K562 (cell line): ENCODE results near the gene ATXN2L. TPM values are rescaled to one million over a fixed set of nuclear protein-coding genes. Genes with fewer than 3 reads are reported as not detected.

Experiments used
- BRD4 ChIP-seq: fragments of 200-600 bp; sonication (generic); IDR thresholded peaks from 2 replicates; pipeline ENCODE4 v1.6.1; 2017; ENCODE audit warnings: inconsistent platforms
- CBFA2T3 ChIP-seq: fragments of 450-650 bp; IDR thresholded peaks from 2 replicates; pipeline ENCODE4 v1.6.1; 2017
- CBX1 ChIP-seq: sonication (generic); IDR thresholded peaks from 2 replicates; pipeline ENCODE4 v1.6.1; 2016; ENCODE audit warnings: antibody characterized with exemption, low read depth, mild to moderate bottlenecking
- CHAMP1 ChIP-seq: fragments of 450-650 bp; IDR thresholded peaks from 2 replicates; pipeline ENCODE4 v1.6.1; 2016; ENCODE audit warnings: mild to moderate bottlenecking
- ILK ChIP-seq: fragments of 450-650 bp; IDR thresholded peaks from 2 replicates; pipeline ENCODE4 v1.6.1; 2016; ENCODE audit warnings: missing genetic modification characterization, low read depth, mild to moderate bottlenecking, missing compliant biosample characterization, moderate library complexity, borderline replicate concordance
- NFIX ChIP-seq: fragments of 250-450 bp; sonication (Bioruptor Pico); IDR thresholded peaks from 2 replicates; pipeline ENCODE4 v1.4.0; 2020; ENCODE audit warnings: low read depth, mild to moderate bottlenecking, moderate library complexity
- POLR2H ChIP-seq: IDR thresholded peaks from 2 replicates; pipeline ENCODE4 v1.6.1; 2016; ENCODE audit warnings: missing genetic modification characterization, low read depth, mild to moderate bottlenecking, control low read depth, missing compliant biosample characterization, moderate library complexity
- PREB ChIP-seq: sonication (generic); formaldehyde crosslinking; IDR thresholded peaks from 2 replicates; pipeline ENCODE4 v1.8.1; 2023; ENCODE audit warnings: mild to moderate bottlenecking, missing genetic modification reagents
- RREB1 ChIP-seq: fragments of 250-450 bp; sonication (Bioruptor Pico); IDR thresholded peaks from 2 replicates; pipeline ENCODE4 v1.4.0; 2020
- SAFB ChIP-seq: fragments of 200-400 bp; formaldehyde crosslinking; IDR thresholded peaks from 2 replicates; pipeline ENCODE4 v1.6.1; 2017; ENCODE audit warnings: low read depth, low read length, borderline replicate concordance
- SMAD2 ChIP-seq: fragments of 150-350 bp; IDR thresholded peaks from 2 replicates; pipeline ENCODE4 v1.6.1; 2014; ENCODE audit warnings: low read depth, mild to moderate bottlenecking, low read length
- SNAPC5 ChIP-seq: fragments of 250-450 bp; sonication (Bioruptor Pico); IDR thresholded peaks from 2 replicates; pipeline ENCODE4 v1.8.0; 2021; ENCODE audit warnings: moderate library complexity, mild to moderate bottlenecking, inconsistent platforms
- SRSF3 ChIP-seq: fragments of 200-400 bp; formaldehyde crosslinking; IDR thresholded peaks from 2 replicates; pipeline ENCODE4 v1.6.1; 2016; ENCODE audit warnings: mild to moderate bottlenecking, low read length, moderate library complexity; ENCODE audit not compliant: insufficient read depth
- TCFL5 ChIP-seq: fragments of 250-450 bp; sonication (Bioruptor Pico); conservative IDR thresholded peaks from 2 replicates; pipeline ENCODE4 v1.6.1; 2021; ENCODE audit warnings: mild to moderate bottlenecking, moderate library complexity, matching md5 sums
- YY1 ChIP-seq, 3 experiments: IDR thresholded peaks; 2 replicates each; pipeline ENCODE4 v1.6.1; 2011; ENCODE audit warnings: low read length in 2 of 3, mild to moderate bottlenecking in 2 of 3, moderate library complexity in 2 of 3, borderline replicate concordance in 1 of 3, control low read depth in 1 of 3, low read depth in 1 of 3; ENCODE audit not compliant: insufficient read depth in 3 of 3, insufficient replicate concordance in 2 of 3, control insufficient read depth in 1 of 3, insufficient read length in 1 of 3; ENCODE audit errors: extremely low read depth in 1 of 3
- ZNF695 ChIP-seq: fragments of 450-650 bp; formaldehyde crosslinking; IDR thresholded peaks from 2 replicates; pipeline ENCODE4 v1.4.0; 2020; ENCODE audit warnings: mild to moderate bottlenecking, moderate library complexity
- ZNF75A ChIP-seq: fragments of 450-650 bp; formaldehyde crosslinking; IDR thresholded peaks from 2 replicates; pipeline ENCODE4 v1.4.0; 2020; ENCODE audit warnings: mild to moderate bottlenecking
- polyA plus RNA-seq, 8 experiments: library from polyadenylated mRNA; depleted of rRNA in 4 of 8; stranded (reverse) in 5 of 8; unstranded in 3 of 8; fragments of >200 nt; fragmentation: Nextera tagmentation in 2 of 8; fragmentation: Illumina TruSeq in 1 of 8; extraction: Ambion mirVana in 2 of 8; extraction: Trizol in 1 of 8; gene quantifications; 2 replicates each; pipeline versions ENCODE4 v1.2.1 to v1.2.3, GENCODE V29; 2011 to 2014; ENCODE audit warnings: inconsistent platforms in 1 of 8, missing spikeins in 1 of 8
- total RNA-seq, 7 experiments: library from RNA; depleted of rRNA in 6 of 7; stranded (reverse); fragments of >200 nt in 6 of 7; fragmentation: Illumina TruSeq in 2 of 7; extraction: Trizol in 2 of 7; gene quantifications; 2 replicates each; pipeline versions ENCODE4 v1.2.1 to v1.2.3, GENCODE V29; 2011 to 2021; ENCODE audit warnings: low replicate concordance in 1 of 7

Gene ATXN2L
- total and polyA plus RNA-seq, 9 of the 15 experiments (the other 6 are each of a cell fraction or from before 2014, with no cell fraction given), result 3.8 to 280 (median 37.2) TPM

GRCh38 chr16:28846080-28846932 is 23.5 kb downstream of the ATXN2L start, which contains the start of gene TUFM (continued):
- TF ChIP-seq RREB1 (CRISPR knock-in tag), result no peak; the same call in 1 of the 2 replicates
- TF ChIP-seq CHAMP1, result no peak
- TF ChIP-seq SMAD2, result no peak
- TF ChIP-seq CBFA2T3, result no peak
- no peak for TF ChIP-seq ZNF695 (CRISPR knock-in tag)
- no peak for TF ChIP-seq ZNF75A
- peak; percentile 33; the same call in 1 of the 2 replicates for TF ChIP-seq SAFB
- no peak for TF ChIP-seq BRD4
- TF ChIP-seq SRSF3, result no peak
- no peak for TF ChIP-seq ILK (tag)
- no peak for TF ChIP-seq TCFL5 (CRISPR knock-in tag)
- no peak for TF ChIP-seq POLR2H (tag)
- TF ChIP-seq NFIX (CRISPR knock-in tag), result no peak
- TF ChIP-seq SNAPC5 (CRISPR knock-in tag), result no peak
- TF ChIP-seq CBX1, result peak; percentile 68; the same call in 1 of the 2 replicates
- peak; percentile 69 to 94 (median 92) for TF ChIP-seq YY1 (IDR thresholded peaks at IDR 0.05; ENCODE audit: borderline replicate concordance in 1 of 3, control insufficient read depth in 1 of 3, extremely low read depth in 1 of 3, insufficient read depth in 3 of 3, insufficient read length in 1 of 3, insufficient replicate concordance in 2 of 3, low read depth in 1 of 3, low read length in 2 of 3)
- no peak for TF ChIP-seq PREB
